Liver (tissue), 9 donors: ENCODE measurements around the gene PLD3. TPM values are rescaled to one million over a fixed set of nuclear protein-coding genes. Genes with fewer than 3 reads are reported as not detected.

Source experiments
- DNase-seq: peaks from one replicate; pipeline ENCODE4 v3.0.0-alpha.2; 2017; ENCODE audit warnings: low spot score
- H3K27ac ChIP-seq, 2 donors: one replicate each; pipeline ENCODE4 v1.7.0; 2013; ENCODE audit warnings: inconsistent platforms in 2 of 2, low read length in 2 of 2, control low read depth in 1 of 2, low read depth in 1 of 2, mild to moderate bottlenecking in 1 of 2
- H3K27me3 ChIP-seq, 4 donors: one replicate each; pipeline versions ENCODE4 v1.6.1 to v1.7.0; 2013; ENCODE audit warnings: low read length in 3 of 4, inconsistent platforms in 1 of 4, mild to moderate bottlenecking in 1 of 4, moderate library complexity in 1 of 4; ENCODE audit not compliant: control insufficient read depth in 4 of 4, insufficient read depth in 4 of 4
- H3K36me3 ChIP-seq, 4 donors: one replicate each; pipeline versions ENCODE4 v1.6.1 to v1.7.0; 2013; ENCODE audit warnings: low read length in 3 of 4, mild to moderate bottlenecking in 3 of 4, low read depth in 1 of 4, moderate library complexity in 1 of 4; ENCODE audit not compliant: control insufficient read depth in 4 of 4, insufficient read depth in 3 of 4
- H3K4me1 ChIP-seq, 4 donors: one replicate each; pipeline versions ENCODE4 v1.6.1 to v1.7.0; 2013; ENCODE audit warnings: low read length in 3 of 4, mild to moderate bottlenecking in 3 of 4, moderate library complexity in 1 of 4; ENCODE audit not compliant: control insufficient read depth in 4 of 4, insufficient read depth in 4 of 4
- H3K4me3 ChIP-seq, 3 donors: one replicate each; pipeline versions ENCODE4 v1.6.1 to v1.7.0; 2013; ENCODE audit warnings: low read length in 3 of 3, control low read depth in 1 of 3, low read depth in 1 of 3, mild to moderate bottlenecking in 1 of 3
- H3K9ac ChIP-seq, 2 donors: one replicate each; pipeline ENCODE4 v1.7.0; 2013; ENCODE audit warnings: low read length in 2 of 2, mild to moderate bottlenecking in 2 of 2, moderate library complexity in 2 of 2, control low read depth in 1 of 2, low read depth in 1 of 2
- H3K9me3 ChIP-seq, 4 donors: one replicate each; pipeline versions ENCODE4 v1.6.1 to v1.7.0; 2013; ENCODE audit warnings: low read length in 3 of 4; ENCODE audit not compliant: control insufficient read depth in 4 of 4
- EGR1 ChIP-seq, 2 donors: IDR thresholded peaks; 2 replicates each; pipeline ENCODE4 v1.6.1; 2016 to 2018; ENCODE audit warnings: antibody characterized with exemption in 2 of 2, low read depth in 2 of 2
- FOXA1 ChIP-seq: IDR thresholded peaks from 2 replicates; pipeline ENCODE4 v1.6.1; 2016; ENCODE audit warnings: antibody characterized with exemption
- FOXA2 ChIP-seq: IDR thresholded peaks from 2 replicates; pipeline ENCODE4 v1.6.1; 2016; ENCODE audit warnings: antibody characterized with exemption
- GABPA ChIP-seq, 2 donors: IDR thresholded peaks in 1 of 2; conservative IDR thresholded peaks in 1 of 2; 2 replicates each; pipeline ENCODE4 v1.6.1; 2016; ENCODE audit warnings: antibody characterized with exemption in 2 of 2, mild to moderate bottlenecking in 1 of 2, moderate library complexity in 1 of 2
- HNF4G ChIP-seq: IDR thresholded peaks from 2 replicates; pipeline ENCODE4 v1.6.1; 2016; ENCODE audit warnings: antibody characterized with exemption
- JUND ChIP-seq, 2 donors: IDR thresholded peaks; 2 replicates each; pipeline ENCODE4 v1.6.1; 2016; ENCODE audit warnings: antibody characterized with exemption in 2 of 2
- SP1 ChIP-seq: IDR thresholded peaks from 2 replicates; pipeline ENCODE4 v1.6.1; 2018; ENCODE audit warnings: antibody characterized with exemption, mild to moderate bottlenecking
- TAF1 ChIP-seq: conservative IDR thresholded peaks from 2 replicates; pipeline ENCODE4 v1.6.1; 2016; ENCODE audit warnings: antibody characterized with exemption, mild to moderate bottlenecking
- YY1 ChIP-seq: IDR thresholded peaks from 2 replicates; pipeline ENCODE4 v1.6.1; 2016; ENCODE audit warnings: antibody characterized with exemption, mild to moderate bottlenecking
- WGBS: extraction: QIAGEN DNeasy Blood & Tissue Kit; methylation state at CpG from one replicate; pipeline ENCODE4 v1.1.7; 2013; 5-methylcytosine and 5-hydroxymethylcytosine counted together
- polyA plus RNA-seq, 2 donors: library from polyadenylated mRNA; stranded (reverse) in 1 of 2; unstranded in 1 of 2; fragments of 200-250 nt in 1 of 2; fragments of >200 nt in 1 of 2; fragmentation: Nextera tagmentation in 1 of 2; extraction: Ambion mirVana in 1 of 2; gene quantifications; one replicate each; pipeline versions ENCODE4 v1.2.1 to v1.2.3, GENCODE V29; 2013 to 2015
- total RNA-seq, 2 donors: library from RNA; depleted of rRNA; stranded (reverse); fragments of >200 nt; gene quantifications; one replicate each; pipeline ENCODE4 v1.2.3, GENCODE V29; 2014
- TF ChIP-seq, protein P1 (sequence below): IDR thresholded peaks from 2 replicates; pipeline ENCODE4 v1.6.1; 2016; ENCODE audit warnings: antibody characterized with exemption, mild to moderate bottlenecking
- TF ChIP-seq, protein P2 (sequence below): fragments of 150-350 bp; IDR thresholded peaks from 2 replicates; pipeline ENCODE4 v1.5.1; 2017; ENCODE audit warnings: improper control_type of control experiment, low read depth, low read length; ENCODE audit not compliant: missing input control
- TF ChIP-seq, protein P3 (sequence below): IDR thresholded peaks from 2 replicates; pipeline ENCODE4 v1.6.1; 2016; ENCODE audit warnings: antibody characterized with exemption
- TF ChIP-seq, protein P4 (sequence below): IDR thresholded peaks from 2 replicates; pipeline ENCODE4 v1.6.1; 2016; ENCODE audit warnings: antibody characterized with exemption
- TF ChIP-seq, protein P5 (sequence below): IDR thresholded peaks from 2 replicates; pipeline ENCODE4 v1.6.1; 2016; ENCODE audit warnings: antibody characterized with exemption
- donor health status: healthy.
- donor health status: healthy.
- donor health status: healthy.
- donor health status: healthy.
- donor health status: healthy.

The PLD3 gene
- total and polyA plus RNA-seq, 4 donors: 56.0 to 125 (median 105) TPM

DNA sequence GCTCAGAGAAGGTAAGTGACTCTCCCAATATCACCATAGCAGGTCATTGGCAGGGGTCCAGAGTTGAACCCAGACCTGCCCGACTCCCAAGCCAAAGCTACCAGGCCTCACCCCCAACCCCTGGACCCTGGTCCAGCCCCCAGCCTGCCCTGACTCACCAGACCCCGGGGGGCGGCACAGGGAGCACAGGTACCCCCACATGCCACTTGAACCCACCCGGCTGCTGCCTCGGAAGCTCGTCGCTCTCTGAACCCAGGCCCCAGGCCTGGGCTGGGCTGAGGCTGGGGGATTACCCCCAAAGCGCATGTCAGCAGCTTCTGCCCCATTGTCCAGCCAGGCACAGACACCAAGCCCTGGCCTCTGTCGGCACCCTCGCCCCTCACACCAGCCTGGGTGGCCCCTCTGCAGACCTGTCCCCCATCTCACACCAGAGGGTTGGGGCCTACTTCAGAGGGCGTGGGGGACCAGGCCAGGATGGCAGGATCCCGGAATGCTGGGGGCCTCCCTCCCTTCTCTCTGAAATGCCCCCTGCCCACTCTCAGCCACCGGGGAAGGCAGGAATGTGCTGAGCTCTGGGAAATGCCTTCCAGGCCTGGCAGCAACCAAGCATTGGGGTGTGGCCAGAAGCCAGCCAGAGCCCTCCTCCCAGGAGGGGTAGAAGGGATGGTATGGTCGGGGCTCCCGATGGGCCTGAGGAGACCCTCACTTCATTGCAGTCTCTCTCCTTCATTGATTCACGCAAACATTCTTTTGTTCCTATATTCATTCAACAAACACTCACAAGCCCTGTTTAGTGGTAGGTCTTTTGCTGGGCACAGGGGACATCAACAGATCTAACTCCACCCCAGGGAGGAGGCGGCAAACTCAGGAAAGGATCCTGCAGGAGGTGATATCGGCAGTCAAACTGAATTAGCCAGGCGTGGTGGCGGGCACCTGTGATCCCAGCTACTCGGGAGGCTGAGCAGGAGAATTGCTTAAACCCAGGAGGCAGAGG lies 66.3 kb downstream of the PLD3 start:
- DNase-seq: no peak
- Histone ChIP-seq H3K4me1 (no peaks in the 10 kb centered on the region), H3K27ac (no peak overlapping the region), H3K9me3 (no peaks in the 10 kb centered on the region), H3K9ac (no peak overlapping the region), H3K36me3 (no peaks in the 10 kb centered on the region), H3K4me3 (no peak overlapping the region), H3K27me3 (no peaks in the 10 kb centered on the region)
- 84% methylated on average over 21 of the region's 21 CpGs for WGBS
- TF ChIP-seq HNF4G (no peak), TAF1 (no peak), FOXA2 (no peak)
- TF ChIP-seq, protein P1, sequence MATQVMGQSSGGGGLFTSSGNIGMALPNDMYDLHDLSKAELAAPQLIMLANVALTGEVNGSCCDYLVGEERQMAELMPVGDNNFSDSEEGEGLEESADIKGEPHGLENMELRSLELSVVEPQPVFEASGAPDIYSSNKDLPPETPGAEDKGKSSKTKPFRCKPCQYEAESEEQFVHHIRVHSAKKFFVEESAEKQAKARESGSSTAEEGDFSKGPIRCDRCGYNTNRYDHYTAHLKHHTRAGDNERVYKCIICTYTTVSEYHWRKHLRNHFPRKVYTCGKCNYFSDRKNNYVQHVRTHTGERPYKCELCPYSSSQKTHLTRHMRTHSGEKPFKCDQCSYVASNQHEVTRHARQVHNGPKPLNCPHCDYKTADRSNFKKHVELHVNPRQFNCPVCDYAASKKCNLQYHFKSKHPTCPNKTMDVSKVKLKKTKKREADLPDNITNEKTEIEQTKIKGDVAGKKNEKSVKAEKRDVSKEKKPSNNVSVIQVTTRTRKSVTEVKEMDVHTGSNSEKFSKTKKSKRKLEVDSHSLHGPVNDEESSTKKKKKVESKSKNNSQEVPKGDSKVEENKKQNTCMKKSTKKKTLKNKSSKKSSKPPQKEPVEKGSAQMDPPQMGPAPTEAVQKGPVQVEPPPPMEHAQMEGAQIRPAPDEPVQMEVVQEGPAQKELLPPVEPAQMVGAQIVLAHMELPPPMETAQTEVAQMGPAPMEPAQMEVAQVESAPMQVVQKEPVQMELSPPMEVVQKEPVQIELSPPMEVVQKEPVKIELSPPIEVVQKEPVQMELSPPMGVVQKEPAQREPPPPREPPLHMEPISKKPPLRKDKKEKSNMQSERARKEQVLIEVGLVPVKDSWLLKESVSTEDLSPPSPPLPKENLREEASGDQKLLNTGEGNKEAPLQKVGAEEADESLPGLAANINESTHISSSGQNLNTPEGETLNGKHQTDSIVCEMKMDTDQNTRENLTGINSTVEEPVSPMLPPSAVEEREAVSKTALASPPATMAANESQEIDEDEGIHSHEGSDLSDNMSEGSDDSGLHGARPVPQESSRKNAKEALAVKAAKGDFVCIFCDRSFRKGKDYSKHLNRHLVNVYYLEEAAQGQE: no peak
- TF ChIP-seq, protein P2, sequence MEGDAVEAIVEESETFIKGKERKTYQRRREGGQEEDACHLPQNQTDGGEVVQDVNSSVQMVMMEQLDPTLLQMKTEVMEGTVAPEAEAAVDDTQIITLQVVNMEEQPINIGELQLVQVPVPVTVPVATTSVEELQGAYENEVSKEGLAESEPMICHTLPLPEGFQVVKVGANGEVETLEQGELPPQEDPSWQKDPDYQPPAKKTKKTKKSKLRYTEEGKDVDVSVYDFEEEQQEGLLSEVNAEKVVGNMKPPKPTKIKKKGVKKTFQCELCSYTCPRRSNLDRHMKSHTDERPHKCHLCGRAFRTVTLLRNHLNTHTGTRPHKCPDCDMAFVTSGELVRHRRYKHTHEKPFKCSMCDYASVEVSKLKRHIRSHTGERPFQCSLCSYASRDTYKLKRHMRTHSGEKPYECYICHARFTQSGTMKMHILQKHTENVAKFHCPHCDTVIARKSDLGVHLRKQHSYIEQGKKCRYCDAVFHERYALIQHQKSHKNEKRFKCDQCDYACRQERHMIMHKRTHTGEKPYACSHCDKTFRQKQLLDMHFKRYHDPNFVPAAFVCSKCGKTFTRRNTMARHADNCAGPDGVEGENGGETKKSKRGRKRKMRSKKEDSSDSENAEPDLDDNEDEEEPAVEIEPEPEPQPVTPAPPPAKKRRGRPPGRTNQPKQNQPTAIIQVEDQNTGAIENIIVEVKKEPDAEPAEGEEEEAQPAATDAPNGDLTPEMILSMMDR: no peak

DNA sequence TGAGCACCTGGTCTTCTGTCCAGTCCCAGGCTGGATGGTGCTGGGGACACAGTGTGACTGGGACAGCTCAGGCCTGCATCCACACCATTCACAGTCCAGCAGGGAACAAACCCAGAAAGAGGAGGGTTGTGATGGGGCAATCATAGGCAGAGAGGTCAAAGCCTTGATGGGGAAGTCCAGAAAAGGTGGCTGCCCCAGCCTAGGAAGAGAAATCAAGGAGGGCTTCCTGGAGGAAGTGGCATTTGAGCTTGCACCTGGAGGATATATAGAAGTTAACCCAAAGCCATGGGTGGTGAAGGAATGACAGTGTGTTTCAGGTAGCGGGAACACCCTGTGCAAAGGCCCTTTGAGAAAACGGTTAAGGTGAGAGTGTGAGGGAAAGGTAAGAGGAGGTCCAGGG lies 67.3 kb downstream of the PLD3 start:
- no peaks in the 10 kb centered on the region for H3K9me3 ChIP-seq
- no peaks in the 10 kb centered on the region for H3K27me3 ChIP-seq
- no peak overlapping the region for H3K4me3 ChIP-seq
- H3K36me3 ChIP-seq: no peaks in the 10 kb centered on the region
- WGBS: 92% methylated on average over 2 of the region's 2 CpGs
- no peak overlapping the region for H3K27ac ChIP-seq
- H3K9ac ChIP-seq: no peak overlapping the region
- H3K4me1 ChIP-seq: peaks cover 0 to 1% (median 0%) of the 10 kb centered on the region in 4 donors
- DNase-seq: no peak
- TF ChIP-seq HNF4G (no peak), GABPA (IDR thresholded peaks at IDR 0.05 in 1 of 2, conservative IDR thresholded peaks at IDR 0.05 in 1 of 2) (no peak), SP1 (no peak), JUND (IDR thresholded peaks at IDR 0.05) (no peak), FOXA1 (no peak), EGR1 (IDR thresholded peaks at IDR 0.05; ENCODE audit: low read depth in 2 of 2) (no peak), YY1 (no peak)
- TF ChIP-seq, protein P3, sequence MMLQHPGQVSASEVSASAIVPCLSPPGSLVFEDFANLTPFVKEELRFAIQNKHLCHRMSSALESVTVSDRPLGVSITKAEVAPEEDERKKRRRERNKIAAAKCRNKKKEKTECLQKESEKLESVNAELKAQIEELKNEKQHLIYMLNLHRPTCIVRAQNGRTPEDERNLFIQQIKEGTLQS: no peak
- TF ChIP-seq, protein P4, sequence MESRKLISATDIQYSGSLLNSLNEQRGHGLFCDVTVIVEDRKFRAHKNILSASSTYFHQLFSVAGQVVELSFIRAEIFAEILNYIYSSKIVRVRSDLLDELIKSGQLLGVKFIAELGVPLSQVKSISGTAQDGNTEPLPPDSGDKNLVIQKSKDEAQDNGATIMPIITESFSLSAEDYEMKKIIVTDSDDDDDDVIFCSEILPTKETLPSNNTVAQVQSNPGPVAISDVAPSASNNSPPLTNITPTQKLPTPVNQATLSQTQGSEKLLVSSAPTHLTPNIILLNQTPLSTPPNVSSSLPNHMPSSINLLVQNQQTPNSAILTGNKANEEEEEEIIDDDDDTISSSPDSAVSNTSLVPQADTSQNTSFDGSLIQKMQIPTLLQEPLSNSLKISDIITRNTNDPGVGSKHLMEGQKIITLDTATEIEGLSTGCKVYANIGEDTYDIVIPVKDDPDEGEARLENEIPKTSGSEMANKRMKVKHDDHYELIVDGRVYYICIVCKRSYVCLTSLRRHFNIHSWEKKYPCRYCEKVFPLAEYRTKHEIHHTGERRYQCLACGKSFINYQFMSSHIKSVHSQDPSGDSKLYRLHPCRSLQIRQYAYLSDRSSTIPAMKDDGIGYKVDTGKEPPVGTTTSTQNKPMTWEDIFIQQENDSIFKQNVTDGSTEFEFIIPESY: no peak
- TF ChIP-seq, protein P5, sequence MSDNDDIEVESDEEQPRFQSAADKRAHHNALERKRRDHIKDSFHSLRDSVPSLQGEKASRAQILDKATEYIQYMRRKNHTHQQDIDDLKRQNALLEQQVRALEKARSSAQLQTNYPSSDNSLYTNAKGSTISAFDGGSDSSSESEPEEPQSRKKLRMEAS: no peak
- TF ChIP-seq, protein P2: no peak
